Measurements from ENCODE around the gene NCAPD3. TPM values are rescaled to one million over a fixed set of nuclear protein-coding genes. Genes with fewer than 3 reads are reported as not detected.

Gene NCAPD3
- total RNA-seq, 2 experiments from 2014 or later, result 98.4 to 102 TPM

GRCh38 chr11:134157451-134157850 is 66.3 kb downstream of the NCAPD3 start:
- Mint-ChIP-seq H3K9me3 (no peaks in the 10 kb centered on the region), H3K36me3 (ENCODE audit: low read depth) (peaks cover 51% of the 10 kb centered on the region), H3K27me3 (no peaks in the 10 kb centered on the region), H3K4me3 (no peak overlapping the region), H3K27ac (no peak overlapping the region), H3K4me1 (ENCODE audit: low read depth) (no peaks in the 10 kb centered on the region)
- DNase-seq (no peak), ATAC-seq (no peak)
- CTCF ChIA-PET, result no interaction called here
- POLR2A ChIA-PET, result no interaction called here
- intact Hi-C loops (cut with micrococcal nuclease), result no loop called here
- TF ChIP-seq, protein P1, sequence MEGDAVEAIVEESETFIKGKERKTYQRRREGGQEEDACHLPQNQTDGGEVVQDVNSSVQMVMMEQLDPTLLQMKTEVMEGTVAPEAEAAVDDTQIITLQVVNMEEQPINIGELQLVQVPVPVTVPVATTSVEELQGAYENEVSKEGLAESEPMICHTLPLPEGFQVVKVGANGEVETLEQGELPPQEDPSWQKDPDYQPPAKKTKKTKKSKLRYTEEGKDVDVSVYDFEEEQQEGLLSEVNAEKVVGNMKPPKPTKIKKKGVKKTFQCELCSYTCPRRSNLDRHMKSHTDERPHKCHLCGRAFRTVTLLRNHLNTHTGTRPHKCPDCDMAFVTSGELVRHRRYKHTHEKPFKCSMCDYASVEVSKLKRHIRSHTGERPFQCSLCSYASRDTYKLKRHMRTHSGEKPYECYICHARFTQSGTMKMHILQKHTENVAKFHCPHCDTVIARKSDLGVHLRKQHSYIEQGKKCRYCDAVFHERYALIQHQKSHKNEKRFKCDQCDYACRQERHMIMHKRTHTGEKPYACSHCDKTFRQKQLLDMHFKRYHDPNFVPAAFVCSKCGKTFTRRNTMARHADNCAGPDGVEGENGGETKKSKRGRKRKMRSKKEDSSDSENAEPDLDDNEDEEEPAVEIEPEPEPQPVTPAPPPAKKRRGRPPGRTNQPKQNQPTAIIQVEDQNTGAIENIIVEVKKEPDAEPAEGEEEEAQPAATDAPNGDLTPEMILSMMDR (IDR thresholded peaks at IDR 0.05), result no peak

GRCh38 chr11:134155946-134156865 is 67.6 kb downstream of the NCAPD3 start:
- Mint-ChIP-seq H3K4me1 (ENCODE audit: low read depth) (no peaks in the 10 kb centered on the region), H3K4me3 (no peak overlapping the region), H3K27me3 (no peaks in the 10 kb centered on the region), H3K36me3 (ENCODE audit: low read depth) (peaks cover 51% of the 10 kb centered on the region), H3K27ac (no peak overlapping the region), H3K9me3 (no peaks in the 10 kb centered on the region)
- no peak for ATAC-seq
- POLR2A ChIA-PET, result no interaction called here
- TF ChIP-seq, protein P1 (IDR thresholded peaks at IDR 0.05), result no peak
- CTCF ChIA-PET, result interaction anchor here (1.3 kb wide), 1 partner anchor 106 kb away, joined by 4 read pairs; no protein-coding TSS in a partner anchor
- no peak for DNase-seq
- intact Hi-C loops (cut with micrococcal nuclease), result no loop called here

DNA sequence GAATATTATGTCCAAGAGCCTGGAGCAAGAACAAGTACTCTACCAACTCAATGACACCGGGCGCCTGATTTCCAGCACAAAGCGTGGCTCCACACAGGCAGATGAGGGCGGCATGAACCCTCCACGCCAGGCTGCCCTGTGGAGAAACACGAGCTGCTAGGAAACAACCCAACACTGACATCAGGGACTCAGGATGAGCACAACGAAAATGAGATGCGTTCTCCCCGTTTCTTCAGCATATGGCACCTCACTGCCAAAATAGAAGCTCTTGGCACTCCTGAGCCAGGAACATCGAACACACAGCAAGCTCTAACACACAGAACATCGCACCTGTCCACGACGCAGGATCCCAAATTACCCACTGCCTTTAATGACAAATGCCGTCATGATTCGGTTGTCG is 68.3 kb downstream of the NCAPD3 start:
- H3K27me3 Mint-ChIP-seq, result no peaks in the 10 kb centered on the region
- no peak for DNase-seq
- ATAC-seq, result no peak
- no peaks in the 10 kb centered on the region for H3K9me3 Mint-ChIP-seq
- H3K4me3 Mint-ChIP-seq, result no peak overlapping the region
- intact Hi-C loops (cut with micrococcal nuclease), result no loop called here
- H3K27ac Mint-ChIP-seq, result no peak overlapping the region
- TF ChIP-seq, protein P1 (IDR thresholded peaks at IDR 0.05), result no peak
- CTCF ChIA-PET, result interaction anchor here (1.3 kb wide), 1 partner anchor 105 kb away, joined by 4 read pairs; no protein-coding TSS in a partner anchor
- H3K36me3 Mint-ChIP-seq (ENCODE audit: low read depth), result peaks cover 56% of the 10 kb centered on the region
- POLR2A ChIA-PET, result no interaction called here
- no peaks in the 10 kb centered on the region for H3K4me1 Mint-ChIP-seq (ENCODE audit: low read depth)

- H3K9me3 Mint-ChIP-seq, result no peaks in the 10 kb centered on the region
- POLR2A ChIA-PET, result no interaction called here
- no peak overlapping the region for H3K4me3 Mint-ChIP-seq
- intact Hi-C loops (cut with micrococcal nuclease), result no loop called here
- H3K36me3 Mint-ChIP-seq (ENCODE audit: low read depth), result peaks cover 51% of the 10 kb centered on the region
- no peaks in the 10 kb centered on the region for H3K27me3 Mint-ChIP-seq
- DNase-seq (no peak), ATAC-seq (no peak)
- no peak overlapping the region for H3K27ac Mint-ChIP-seq
- no peaks in the 10 kb centered on the region for H3K4me1 Mint-ChIP-seq (ENCODE audit: low read depth)
- CTCF ChIA-PET, result interaction anchor here (1.5 to 1.6 kb wide), 2 partner anchors 104 to 109 kb away, joined by 3 to 6 read pairs; no protein-coding TSS in a partner anchor
- TF ChIP-seq, protein P1 (IDR thresholded peaks at IDR 0.05), result no peak
These were observed 69.3 kb downstream of the NCAPD3 start for GRCh38 chr11:134154441-134154840.
